Stimulated activated memory B cell treated with anti-CD40 and anti-IgM and Interleukin-4, amounts not matched to agents 10 μg/mL and 1 μg/mL and 100 μg/mL, for 72 hours (primary cell): Measurements from ENCODE around the gene PLXNA3.

ENCODE experiments used
- ATAC-seq: fragments of 150-1000 bp; cut with Tn5 transposase; 2 replicates; pipeline ENCODE4 v1.10.0; 2021
- H3K27ac Mint-ChIP-seq: one replicate; pipeline ENCODE4 v1.8.0; 2022; ENCODE audit warnings: mild to moderate bottlenecking, mixed read lengths
- H3K27me3 Mint-ChIP-seq: one replicate; pipeline ENCODE4 v1.8.0; 2022; ENCODE audit warnings: mixed read lengths
- H3K36me3 Mint-ChIP-seq: one replicate; pipeline ENCODE4 v1.8.0; 2022; ENCODE audit warnings: mixed read lengths
- H3K4me1 Mint-ChIP-seq: one replicate; pipeline ENCODE4 v1.8.0; 2022; ENCODE audit warnings: mixed read lengths
- H3K4me3 Mint-ChIP-seq: one replicate; pipeline ENCODE4 v1.8.0; 2022; ENCODE audit warnings: mild to moderate bottlenecking, moderate library complexity, mixed read lengths
- H3K9me3 Mint-ChIP-seq: one replicate; pipeline ENCODE4 v1.8.0; 2022; ENCODE audit warnings: mixed read lengths

The PLXNA3 gene

DNA sequence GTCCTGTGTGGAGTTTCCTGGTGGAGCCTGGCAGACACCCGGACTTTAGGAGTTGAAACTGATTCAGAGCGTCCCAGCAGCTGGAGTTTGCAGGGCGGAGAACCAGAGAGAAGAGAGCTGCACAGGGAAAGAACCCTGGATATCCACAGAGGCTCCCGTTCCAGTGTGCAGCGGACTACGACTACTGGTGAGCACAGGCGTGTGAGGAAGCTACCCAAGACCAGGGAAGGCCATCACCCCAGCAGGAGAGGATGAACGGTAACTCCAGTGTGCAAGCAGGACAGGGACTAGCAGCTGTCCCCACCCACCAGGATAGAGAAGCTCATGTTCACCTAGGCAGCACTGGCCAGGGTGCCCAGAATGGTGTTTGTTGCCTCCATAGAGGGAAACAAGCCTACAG is 18.7 kb downstream of the PLXNA3 start:
- H3K9me3 Mint-ChIP-seq, result no peaks in the 10 kb centered on the region
- peaks cover 12% of the 10 kb centered on the region for H3K4me1 Mint-ChIP-seq
- H3K27me3 Mint-ChIP-seq, result no peaks in the 10 kb centered on the region
- no peak overlapping the region for H3K27ac Mint-ChIP-seq
- H3K4me3 Mint-ChIP-seq, result no peak overlapping the region
- peaks cover 24% of the 10 kb centered on the region for H3K36me3 Mint-ChIP-seq
- ATAC-seq, result no peak

DNA sequence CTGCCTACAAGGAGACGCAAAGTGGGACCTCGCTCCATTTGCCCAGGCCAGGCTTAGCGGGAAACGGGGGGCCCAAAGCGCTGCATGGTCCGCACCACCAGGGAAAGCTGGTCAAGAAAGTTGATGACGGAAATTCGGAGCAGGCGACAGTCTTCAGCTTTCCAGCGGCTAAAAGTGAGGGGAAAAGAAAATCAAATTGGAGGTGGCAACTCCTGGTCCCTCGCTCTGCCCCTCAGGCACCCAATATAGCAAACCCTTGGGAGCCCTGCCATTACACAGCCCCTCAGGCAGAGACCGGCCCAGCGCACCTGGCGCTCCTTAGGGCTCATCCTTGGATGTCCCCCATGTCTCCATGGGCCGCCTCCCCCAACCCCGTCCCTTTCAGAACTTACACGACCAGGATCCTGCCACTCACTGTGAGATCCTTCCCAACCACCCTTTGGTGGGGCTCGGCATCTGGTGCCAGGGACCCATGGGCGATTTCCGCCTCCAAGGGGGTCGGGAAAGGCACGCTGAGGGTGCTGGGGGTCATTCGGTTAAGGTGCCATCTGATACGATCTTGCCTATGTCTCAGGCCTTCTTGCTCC is 19.9 kb downstream of the PLXNA3 start:
- no peak for ATAC-seq
- Mint-ChIP-seq H3K27ac (peak overlapping the region; percentile 95), H3K36me3 (peaks cover 15% of the 10 kb centered on the region), H3K27me3 (no peaks in the 10 kb centered on the region), H3K9me3 (no peaks in the 10 kb centered on the region), H3K4me3 (peak overlapping the region; percentile 85), H3K4me1 (peaks cover 22% of the 10 kb centered on the region)

DNA sequence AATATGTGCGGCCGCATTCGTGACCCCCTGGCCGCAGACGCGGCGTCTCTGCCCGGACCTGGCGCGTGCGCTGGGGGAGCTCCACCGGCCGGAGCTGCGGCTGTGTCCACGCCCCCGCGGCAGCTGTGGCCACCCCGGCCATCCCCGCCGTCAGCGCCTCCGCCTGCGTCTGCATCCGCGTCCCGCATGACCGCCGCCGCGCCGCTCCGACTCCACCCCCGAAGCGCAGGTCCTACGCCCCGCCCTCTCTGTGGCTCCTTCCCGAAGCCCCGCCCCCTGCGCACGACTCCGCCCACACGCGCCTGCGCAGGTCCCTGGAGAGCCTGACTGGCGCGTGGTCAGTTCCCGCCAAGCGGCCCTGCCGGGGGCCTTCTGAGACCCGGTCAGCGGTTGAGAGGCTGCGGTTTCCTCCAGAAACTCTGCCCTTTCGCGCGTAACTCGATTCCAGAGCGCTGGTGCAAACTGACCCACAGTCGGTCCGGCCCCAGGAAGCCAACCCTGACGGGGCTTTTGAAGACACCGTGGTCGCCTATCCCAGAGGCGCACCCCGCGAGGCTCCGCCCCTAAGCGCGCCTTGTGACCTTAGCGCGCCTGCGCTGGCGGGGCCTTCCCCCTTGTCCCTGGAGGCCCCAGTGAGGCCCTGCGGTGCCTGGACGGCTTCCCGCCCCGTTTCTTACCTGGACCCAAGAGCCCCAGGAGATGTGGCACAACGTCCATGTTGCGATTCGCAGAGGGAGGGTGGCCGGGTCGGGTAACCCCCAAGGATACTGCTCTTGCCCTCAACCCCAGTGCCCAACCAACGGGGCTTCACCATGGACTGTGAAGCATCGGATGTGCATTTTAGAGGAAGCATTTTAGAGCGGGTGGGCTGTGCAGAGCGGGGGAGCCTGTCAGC is 20.9 kb downstream of the PLXNA3 start, which contains the start of gene LAGE3:
Gene LAGE3 (minus strand): TSS at position 554 of the 895 bp plus-strand sequence. CDS start 366 bp downstream, at position 188.
- peaks cover 7% of the 10 kb centered on the region for H3K36me3 Mint-ChIP-seq
- H3K4me3 Mint-ChIP-seq, result peak within 1 kb of the TSS; percentile 85
- peak; percentile 95 for ATAC-seq
- H3K4me1 Mint-ChIP-seq, result peaks cover 29% of the 10 kb centered on the region
- H3K9me3 Mint-ChIP-seq, result no peaks in the 10 kb centered on the region
- peak within 1 kb of the TSS; percentile 95 for H3K27ac Mint-ChIP-seq
- H3K27me3 Mint-ChIP-seq, result no peaks in the 10 kb centered on the region

DNA sequence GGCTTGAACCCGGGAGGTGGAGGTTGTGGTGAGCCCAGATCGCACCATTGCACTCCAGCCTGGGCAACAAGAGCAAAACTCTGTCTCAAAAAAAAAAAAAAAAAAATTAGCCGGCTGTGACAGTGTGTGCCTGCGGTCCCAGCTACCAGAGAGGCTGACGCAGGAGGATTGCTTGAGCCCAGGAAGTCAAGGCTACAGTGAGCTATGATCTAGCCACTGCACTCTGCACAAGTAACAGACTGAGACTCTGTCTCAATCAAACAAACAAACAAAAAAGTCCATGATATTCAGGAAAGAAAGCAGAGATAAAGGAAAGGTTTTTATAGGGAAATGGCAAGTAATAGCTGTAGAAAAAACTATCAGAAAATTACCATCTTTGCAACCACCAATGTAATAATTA is 23.1 kb downstream of the PLXNA3 start:
- Mint-ChIP-seq H3K27me3 (no peaks in the 10 kb centered on the region), H3K36me3 (no peaks in the 10 kb centered on the region), H3K4me3 (no peak overlapping the region), H3K9me3 (no peaks in the 10 kb centered on the region), H3K4me1 (peaks cover 29% of the 10 kb centered on the region), H3K27ac (no peak overlapping the region)
- no peak for ATAC-seq

DNA sequence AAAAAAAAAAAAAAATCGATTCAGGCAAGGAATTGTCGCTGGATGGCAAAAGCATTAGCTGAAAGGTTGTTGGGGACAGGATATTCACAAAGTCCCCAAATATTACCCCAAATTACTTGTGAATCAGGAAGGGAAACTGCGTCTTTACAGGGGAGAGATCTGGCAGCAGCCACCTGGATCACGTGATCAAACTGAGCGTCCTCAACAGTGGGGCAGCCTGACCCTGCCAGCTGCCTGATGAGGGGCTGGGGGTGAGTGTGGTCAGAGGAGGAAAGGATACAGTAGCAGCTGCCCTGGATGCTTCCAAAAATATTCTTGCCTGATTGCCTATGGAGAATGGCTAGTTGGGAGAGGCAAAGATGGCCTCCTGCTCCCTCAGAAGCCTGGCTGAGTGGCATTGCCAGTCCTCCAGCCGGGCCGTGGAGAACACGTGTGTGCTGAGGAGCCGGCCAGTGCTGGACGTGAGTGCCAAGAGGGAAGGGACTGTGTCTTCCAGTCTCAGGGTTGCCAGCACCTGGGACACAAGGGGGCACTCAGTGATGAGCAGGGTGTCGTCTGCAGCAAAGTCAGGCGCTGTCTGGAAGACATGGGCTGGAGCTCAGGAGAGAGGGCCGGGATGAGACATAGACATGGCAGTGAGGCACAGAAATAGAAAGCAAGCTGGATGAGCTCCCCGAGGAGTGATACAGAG is 24.0 kb downstream of the PLXNA3 start:
- H3K36me3 Mint-ChIP-seq, result no peaks in the 10 kb centered on the region
- no peaks in the 10 kb centered on the region for H3K27me3 Mint-ChIP-seq
- no peak for ATAC-seq
- no peak overlapping the region for H3K4me3 Mint-ChIP-seq
- no peaks in the 10 kb centered on the region for H3K9me3 Mint-ChIP-seq
- H3K4me1 Mint-ChIP-seq, result peaks cover 31% of the 10 kb centered on the region
- peak overlapping the region; percentile 46 for H3K27ac Mint-ChIP-seq

DNA sequence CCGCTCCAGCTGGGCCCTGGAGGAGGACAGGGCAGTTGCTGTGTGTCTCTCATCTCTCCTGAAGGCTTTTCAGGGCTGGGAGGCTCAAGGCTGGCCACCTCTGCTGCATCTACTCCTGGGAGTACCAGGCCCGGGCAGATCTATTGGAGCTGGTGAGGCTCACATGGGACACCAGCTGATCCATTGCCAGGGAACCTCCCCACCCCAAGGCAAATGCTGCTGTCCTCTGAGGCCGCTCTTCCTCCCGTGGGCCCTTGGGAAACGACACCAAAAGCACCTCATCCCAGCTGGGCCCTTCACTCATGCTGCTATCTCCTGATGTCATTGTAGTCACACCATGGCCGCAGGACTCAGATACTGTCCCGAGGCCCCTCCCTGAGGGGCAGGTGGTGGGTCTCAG is 24.7 kb downstream of the PLXNA3 start:
- ATAC-seq, result no peak
- Mint-ChIP-seq H3K4me1 (peaks cover 36% of the 10 kb centered on the region), H3K9me3 (no peaks in the 10 kb centered on the region), H3K4me3 (no peak overlapping the region), H3K36me3 (peaks cover 3% of the 10 kb centered on the region), H3K27me3 (no peaks in the 10 kb centered on the region), H3K27ac (no peak overlapping the region)

DNA sequence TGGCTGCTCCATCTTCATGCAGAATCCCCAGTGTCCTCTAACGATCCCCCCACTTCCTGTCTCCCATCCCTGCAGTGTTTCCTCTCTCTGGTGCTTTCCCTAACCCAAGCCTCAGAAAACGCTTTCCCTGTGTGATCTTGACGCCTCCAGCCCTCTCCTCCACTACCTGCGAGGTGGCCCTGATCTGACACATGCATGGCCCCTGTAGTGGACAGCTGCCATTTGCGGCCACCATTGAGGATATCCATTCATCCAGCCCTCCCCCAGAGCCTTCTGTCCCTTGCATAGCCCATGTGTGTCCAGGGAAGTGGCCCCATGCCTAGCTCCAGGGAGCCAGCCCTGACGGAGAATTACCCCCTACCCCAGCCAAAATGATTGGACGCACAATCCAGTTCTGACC is 25.2 kb downstream of the PLXNA3 start:
- H3K4me1 Mint-ChIP-seq, result peaks cover 42% of the 10 kb centered on the region
- no peak for ATAC-seq
- peak overlapping the region; percentile 4 for H3K4me3 Mint-ChIP-seq

DNA sequence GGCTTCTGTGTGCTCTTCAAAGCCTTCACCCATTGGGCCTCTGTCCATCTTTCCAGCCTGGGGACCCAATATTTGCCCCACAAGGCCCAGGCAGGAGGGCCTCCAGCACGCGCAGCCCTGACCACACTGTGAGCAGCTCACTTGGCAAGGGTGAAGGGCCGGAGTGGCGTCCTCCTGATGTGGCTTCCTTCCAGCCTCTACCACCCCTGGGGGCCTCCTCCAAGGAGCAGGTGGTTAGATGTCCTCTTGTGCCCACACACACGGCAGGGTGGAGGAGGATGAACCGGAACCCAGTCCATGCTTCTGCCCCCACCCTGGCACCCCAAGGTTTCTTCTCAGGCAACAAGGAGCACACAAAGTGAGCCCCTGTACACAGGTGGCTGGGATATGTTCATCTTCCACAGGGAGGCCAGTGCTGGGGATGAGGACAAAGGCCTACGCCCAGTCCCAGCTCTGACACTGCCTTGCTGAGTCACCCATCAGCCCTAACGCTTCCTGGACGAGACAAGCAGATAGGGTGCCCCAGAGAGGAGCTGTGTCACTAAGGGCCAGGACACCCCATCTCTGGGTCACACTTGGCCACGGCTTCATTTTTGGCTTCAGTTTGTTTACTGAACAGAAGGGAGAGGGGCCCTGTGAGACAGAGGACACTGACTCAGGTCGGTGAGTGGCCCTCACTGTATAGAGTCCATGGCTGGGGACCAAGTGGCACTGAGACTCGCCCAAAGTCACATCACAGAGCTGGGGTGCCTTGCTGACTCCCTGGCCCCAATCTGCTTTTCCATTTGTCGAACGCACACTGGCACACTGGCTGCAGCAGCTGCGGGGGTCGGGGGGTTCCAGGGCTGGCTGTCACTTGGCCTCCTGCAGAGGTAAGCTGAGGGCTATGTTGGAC is 26.4 kb downstream of the PLXNA3 start:
- H3K27ac Mint-ChIP-seq, result no peak overlapping the region
- no peaks in the 10 kb centered on the region for H3K27me3 Mint-ChIP-seq
- peaks cover 47% of the 10 kb centered on the region for H3K4me1 Mint-ChIP-seq
- H3K36me3 Mint-ChIP-seq, result peaks cover 14% of the 10 kb centered on the region
- ATAC-seq, result no peak
- no peak overlapping the region for H3K4me3 Mint-ChIP-seq
- no peaks in the 10 kb centered on the region for H3K9me3 Mint-ChIP-seq

More for the DNA sequence above, 25.2 kb downstream of the PLXNA3 start:
- no peaks in the 10 kb centered on the region for H3K27me3 Mint-ChIP-seq
- H3K36me3 Mint-ChIP-seq, result peaks cover 8% of the 10 kb centered on the region
- no peak overlapping the region for H3K27ac Mint-ChIP-seq
- no peaks in the 10 kb centered on the region for H3K9me3 Mint-ChIP-seq

DNA sequence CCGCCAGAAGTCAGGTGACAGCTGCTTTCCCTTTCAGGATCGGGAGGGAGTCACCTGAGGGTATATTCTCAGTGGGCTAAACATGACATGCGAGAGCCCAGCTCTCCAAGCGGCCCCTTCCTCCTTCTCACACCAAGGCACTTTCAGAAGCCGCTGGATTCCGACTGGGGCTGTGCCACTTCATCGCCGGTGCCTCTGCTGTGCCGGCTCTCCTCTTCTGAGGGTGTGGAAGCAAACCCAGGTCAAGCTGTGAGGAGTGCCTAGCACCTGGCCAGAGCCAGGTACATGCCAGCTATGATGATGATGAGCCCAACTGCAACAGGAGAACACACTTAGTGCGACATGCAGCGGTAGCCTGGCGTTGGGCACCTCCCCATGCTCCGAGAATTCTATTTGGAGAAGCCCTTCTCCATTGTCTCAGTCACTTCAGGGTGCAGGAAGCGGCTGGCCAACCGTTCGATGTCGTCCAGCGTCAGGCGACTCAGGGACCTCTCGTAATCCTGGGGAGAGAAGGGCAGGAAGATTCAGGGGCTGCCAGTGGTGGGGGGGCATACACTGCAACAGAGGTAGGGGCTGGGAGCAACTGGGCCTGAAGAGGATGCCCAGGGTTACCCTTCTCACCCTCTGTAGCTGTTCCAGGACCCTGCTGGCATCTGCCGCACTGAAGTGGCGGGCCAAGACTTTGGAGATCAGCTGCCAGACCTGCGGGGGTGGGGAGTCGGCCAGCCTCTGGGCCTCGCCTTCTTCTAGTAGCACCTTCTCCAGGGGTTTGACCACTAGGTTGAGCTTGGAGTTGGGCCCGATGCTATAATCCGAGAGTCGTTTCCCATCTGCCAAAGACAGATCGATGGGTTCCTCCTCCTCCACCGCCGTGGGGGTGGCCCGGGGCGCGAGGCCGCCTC is 27.3 kb downstream of the PLXNA3 start:
- H3K4me3 Mint-ChIP-seq, result peak overlapping the region; percentile 69
- no peaks in the 10 kb centered on the region for H3K9me3 Mint-ChIP-seq
- H3K27ac Mint-ChIP-seq, result no peak overlapping the region
- no peak for ATAC-seq
- no peaks in the 10 kb centered on the region for H3K27me3 Mint-ChIP-seq
- peaks cover 14% of the 10 kb centered on the region for H3K36me3 Mint-ChIP-seq
- H3K4me1 Mint-ChIP-seq, result peaks cover 49% of the 10 kb centered on the region

DNA sequence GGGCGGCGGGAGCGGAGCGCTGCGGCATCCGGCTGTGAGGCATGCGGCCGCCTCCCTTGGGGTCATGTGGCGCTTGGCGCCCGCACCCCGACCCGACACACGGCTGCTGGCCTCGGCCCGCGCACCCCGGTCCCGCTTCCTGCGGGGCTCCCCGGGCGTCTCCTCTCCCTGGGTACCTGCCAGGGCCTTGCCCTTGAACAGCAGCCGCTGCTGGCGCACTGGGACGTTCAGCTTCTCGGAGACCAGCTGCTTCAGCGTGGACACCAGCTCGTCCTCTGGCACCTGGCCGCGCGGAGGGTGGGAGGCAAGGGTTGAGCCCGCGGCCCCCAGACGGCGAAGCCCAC is 27.9 kb downstream of the PLXNA3 start:
- no peak overlapping the region for H3K27ac Mint-ChIP-seq
- peak overlapping the region; percentile 69 for H3K4me3 Mint-ChIP-seq
- H3K9me3 Mint-ChIP-seq, result no peaks in the 10 kb centered on the region
- H3K36me3 Mint-ChIP-seq, result peaks cover 14% of the 10 kb centered on the region
- no peaks in the 10 kb centered on the region for H3K27me3 Mint-ChIP-seq
- ATAC-seq, result no peak
- H3K4me1 Mint-ChIP-seq, result peaks cover 50% of the 10 kb centered on the region

DNA sequence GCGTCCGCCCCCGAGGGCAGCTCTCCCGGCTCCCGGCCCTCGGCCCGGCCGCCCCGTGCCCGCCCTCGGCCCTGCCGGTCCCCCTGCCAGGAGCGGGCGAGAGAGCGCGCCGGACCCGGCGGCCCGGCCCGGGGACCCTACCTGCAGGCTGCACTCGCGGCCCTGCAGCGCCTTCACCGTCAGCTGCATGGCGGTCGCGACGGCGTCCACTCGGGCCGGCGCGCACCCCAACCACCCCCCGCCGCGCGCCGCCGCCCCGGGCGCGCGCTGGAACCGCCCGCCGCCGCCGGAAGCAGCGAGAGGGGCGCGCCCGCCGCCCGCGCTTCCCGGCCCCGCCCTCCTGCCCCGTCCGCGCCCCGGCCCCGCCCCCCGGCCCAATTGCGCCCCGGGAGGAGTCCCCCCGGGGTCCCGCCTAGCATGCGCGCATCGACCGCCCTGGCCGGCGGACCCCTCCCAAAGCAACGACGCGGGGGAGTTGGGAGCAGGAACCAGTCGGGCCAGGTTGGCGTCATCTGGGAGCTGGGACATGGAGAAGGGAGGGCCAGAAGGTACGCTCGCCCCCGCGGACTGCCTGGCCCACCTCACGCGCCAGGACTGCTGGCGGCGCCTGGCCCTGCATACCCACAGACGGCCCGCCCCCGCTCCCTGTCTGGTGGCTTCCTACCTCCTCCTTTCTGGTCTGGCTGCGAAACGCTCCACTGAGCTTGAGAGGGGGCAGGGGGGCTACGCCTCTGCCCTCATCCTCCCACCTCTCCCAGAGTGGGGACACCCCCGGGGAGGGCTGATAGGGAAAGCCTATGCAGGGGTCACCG is 28.5 kb downstream of the PLXNA3 start, which contains the start of gene UBL4A:
Gene UBL4A (minus strand): TSS at position 220 of the 812 bp plus-strand sequence. CDS start 31 bp downstream, at position 189.
- H3K36me3 Mint-ChIP-seq, result peaks cover 14% of the 10 kb centered on the region
- H3K27me3 Mint-ChIP-seq, result no peaks in the 10 kb centered on the region
- peak within 1 kb of the TSS; percentile 81 for H3K4me3 Mint-ChIP-seq
- ATAC-seq, result peak; percentile 57
- H3K9me3 Mint-ChIP-seq, result no peaks in the 10 kb centered on the region
- H3K27ac Mint-ChIP-seq, result peak within 1 kb of the TSS; percentile 51
- H3K4me1 Mint-ChIP-seq, result peaks cover 54% of the 10 kb centered on the region

DNA sequence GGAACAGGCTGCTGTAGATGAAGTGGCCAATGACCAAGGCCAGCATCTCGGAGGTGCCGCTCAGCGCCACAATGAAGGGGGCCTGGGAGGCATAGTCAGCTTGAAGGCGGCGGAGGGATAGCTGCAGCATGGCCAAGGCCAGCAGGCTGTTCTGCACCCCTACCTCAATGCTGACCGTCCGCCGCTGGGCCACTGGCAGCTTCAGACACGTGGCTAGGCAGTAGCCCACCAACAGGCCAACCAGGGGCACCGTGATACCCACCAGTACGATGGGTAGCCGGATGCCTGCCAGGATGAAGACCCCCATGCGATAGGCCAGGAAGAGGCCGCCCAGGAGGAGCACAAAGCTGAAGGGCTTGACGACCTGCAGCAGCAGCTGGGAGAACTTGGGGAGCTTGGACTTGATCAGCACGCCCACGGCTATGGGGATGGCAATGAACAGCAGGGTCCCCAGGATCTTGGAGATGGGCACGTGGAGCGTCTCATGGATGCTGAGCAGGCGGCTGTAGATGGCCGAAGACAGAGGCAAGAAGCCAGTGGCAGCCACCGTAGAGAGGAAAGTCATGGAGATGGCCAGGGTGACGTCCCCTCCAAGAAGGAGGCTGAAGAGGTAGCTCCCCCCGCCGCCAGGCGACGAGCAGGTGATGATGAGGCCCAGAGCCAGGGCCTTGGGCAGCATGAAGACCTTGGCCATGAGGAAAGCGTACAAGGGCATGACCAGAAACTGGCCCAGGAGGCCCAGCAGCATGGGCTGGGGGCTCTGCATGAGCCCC is 29.6 kb downstream of the PLXNA3 start:
- Mint-ChIP-seq H3K4me3 (peak overlapping the region; percentile 21), H3K27me3 (no peaks in the 10 kb centered on the region), H3K27ac (no peak overlapping the region), H3K36me3 (peaks cover 14% of the 10 kb centered on the region), H3K4me1 (peaks cover 43% of the 10 kb centered on the region), H3K9me3 (no peaks in the 10 kb centered on the region)
- ATAC-seq, result no peak
